OCI-LY7 (cell line): ENCODE measurements around the gene FAM193A.

Experiments
- CTCF ChIP-seq: fragments of 200-600 bp; sonication (generic); conservative IDR thresholded peaks from 2 replicates; pipeline ENCODE4 v1.5.1; 2014; ENCODE audit warnings: mild to moderate bottlenecking, antibody characterized with exemption, low read length, moderate library complexity, mixed read lengths
- EZH2phosphoT487 ChIP-seq: fragments of 200-600 bp; sonication (generic); IDR thresholded peaks from 2 replicates; pipeline ENCODE4 v1.6.1; 2018; ENCODE audit warnings: low read depth, borderline replicate concordance, mild to moderate bottlenecking, mixed run types, antibody characterized with exemption, low read length, moderate library complexity, mixed read lengths

GRCh38 chr4:2511645-2512131 lies 24.8 kb upstream of the FAM193A start:
- TF ChIP-seq CTCF, result no peak
- TF ChIP-seq EZH2phosphoT487, result no peak
